ENCODE data around the gene DISC1. TPM values are rescaled to one million over a fixed set of nuclear protein-coding genes. Genes with fewer than 3 reads are reported as not detected.

The DISC1 gene
- total RNA-seq, 1 experiment from 2014 or later: 2.1 TPM

GRCh38 chr1:231594749-231595148, 31.8 kb upstream of the DISC1 start:
- TF ChIP-seq CTCF (IDR thresholded peaks at IDR 0.05; ENCODE audit: unreplicated experiment): no peak
- no peak overlapping the region for H3K4me3 Mint-ChIP-seq (ENCODE audit: unreplicated experiment)
- no peaks in the 10 kb centered on the region for H3K36me3 Mint-ChIP-seq (ENCODE audit: insufficient read depth, unreplicated experiment)
- H3K27ac Mint-ChIP-seq (ENCODE audit: low read depth, unreplicated experiment): no peak overlapping the region
- peaks cover 8% of the 10 kb centered on the region for H3K4me1 Mint-ChIP-seq (ENCODE audit: insufficient read depth, unreplicated experiment)
- CTCF ChIA-PET: interaction anchor here (0.6 to 1.2 kb wide), 4 partner anchors 9 to 281 kb away, joined by 3 to 4 read pairs (median 3); no protein-coding TSS in a partner anchor
- H3K27me3 Mint-ChIP-seq (ENCODE audit: insufficient read depth, unreplicated experiment): no peaks in the 10 kb centered on the region
- no peaks in the 10 kb centered on the region for H3K9me3 Mint-ChIP-seq (ENCODE audit: unreplicated experiment)
- POLR2A ChIA-PET: interaction anchor here (0.9 kb wide), 1 partner anchor 162 kb away, joined by 5 read pairs; no protein-coding TSS in a partner anchor
- intact Hi-C loops (cut with micrococcal nuclease): loop anchor here (5.0 kb wide), 1 partner anchor 382 kb away; no protein-coding TSS in a partner anchor
- no peak for DNase-seq (ENCODE audit: unreplicated experiment)
- no TSS peak for BruUV-seq (replicated peaks)

- no TSS peak for BruUV-seq (replicated peaks)
- Mint-ChIP-seq H3K36me3 (ENCODE audit: insufficient read depth, unreplicated experiment) (no peaks in the 10 kb centered on the region), H3K4me1 (ENCODE audit: insufficient read depth, unreplicated experiment) (no peaks in the 10 kb centered on the region), H3K9me3 (ENCODE audit: unreplicated experiment) (no peaks in the 10 kb centered on the region), H3K27me3 (ENCODE audit: insufficient read depth, unreplicated experiment) (no peaks in the 10 kb centered on the region), H3K4me3 (ENCODE audit: unreplicated experiment) (no peak overlapping the region), H3K27ac (ENCODE audit: low read depth, unreplicated experiment) (no peak overlapping the region)
- intact Hi-C loops (cut with micrococcal nuclease): no loop called here
- ChIA-PET POLR2A (interaction anchor here (0.6 kb wide), 2 partner anchors 259 to 563 kb away, joined by 3 read pairs; partner anchors contain the start of genes EXOC8 and SPRTN), CTCF (interaction anchor here (1.0 kb wide), 1 partner anchor 11 kb away, joined by 5 read pairs; no protein-coding TSS in a partner anchor)
- peak; percentile 31 for DNase-seq (ENCODE audit: unreplicated experiment)
- no peak for TF ChIP-seq CTCF (IDR thresholded peaks at IDR 0.05; ENCODE audit: unreplicated experiment)
Observed at GRCh38 chr1:231596337-231596791, 30.2 kb upstream of the DISC1 start.

- POLR2A ChIA-PET: interaction anchor here (0.7 to 0.9 kb wide), 2 partner anchors 116 to 257 kb away, joined by 3 read pairs; no protein-coding TSS in a partner anchor
- CTCF ChIA-PET: interaction anchor here (0.7 to 10.5 kb wide), 5 partner anchors 8 to 680 kb away, joined by 3 to 87 read pairs (median 4); no protein-coding TSS in a partner anchor
- H3K4me3 Mint-ChIP-seq (ENCODE audit: unreplicated experiment): no peak overlapping the region
Observed at GRCh38 chr1:231597971-231598370, 28.6 kb upstream of the DISC1 start.

More at GRCh38 chr1:231597971-231598370, 28.6 kb upstream of the DISC1 start:
- BruUV-seq (replicated peaks): no TSS peak
- H3K4me1 Mint-ChIP-seq (ENCODE audit: insufficient read depth, unreplicated experiment): no peaks in the 10 kb centered on the region
- no peaks in the 10 kb centered on the region for H3K9me3 Mint-ChIP-seq (ENCODE audit: unreplicated experiment)
- no peaks in the 10 kb centered on the region for H3K27me3 Mint-ChIP-seq (ENCODE audit: insufficient read depth, unreplicated experiment)
- H3K36me3 Mint-ChIP-seq (ENCODE audit: insufficient read depth, unreplicated experiment): no peaks in the 10 kb centered on the region
- no peak overlapping the region for H3K27ac Mint-ChIP-seq (ENCODE audit: low read depth, unreplicated experiment)
- TF ChIP-seq CTCF (IDR thresholded peaks at IDR 0.05; ENCODE audit: unreplicated experiment): no peak
- no peak for DNase-seq (ENCODE audit: unreplicated experiment)
- intact Hi-C loops (cut with micrococcal nuclease): no loop called here

Data from MCF 10A (cell line).